OCI-LY7 (cell line): Measurements from ENCODE around the gene AXL.
"Not testable (repeated sequence)": the region's sequence is repeated elsewhere in the genome, so short reads cannot be mapped to it uniquely, and the experiment has no call there.

Experiments used
- CTCF ChIP-seq: fragments of 200-600 bp; sonication (generic); conservative IDR thresholded peaks from 2 replicates; pipeline ENCODE4 v1.5.1; 2014; ENCODE audit warnings: mild to moderate bottlenecking, antibody characterized with exemption, low read length, moderate library complexity, mixed read lengths
- EZH2phosphoT487 ChIP-seq: fragments of 200-600 bp; sonication (generic); IDR thresholded peaks from 2 replicates; pipeline ENCODE4 v1.6.1; 2018; ENCODE audit warnings: low read depth, borderline replicate concordance, mild to moderate bottlenecking, mixed run types, antibody characterized with exemption, low read length, moderate library complexity, mixed read lengths

GRCh38 chr19:41289814-41290213, 70.8 kb downstream of the AXL start:
- not testable (repeated sequence) for TF ChIP-seq CTCF, EZH2phosphoT487
